NCI-H2107 (cell line): ENCODE data around the gene LCA5L.
"Not testable (repeated sequence)": the region's sequence is repeated elsewhere in the genome, so short reads cannot be mapped to it uniquely, and the experiment has no call there.

ENCODE experiments used
- DNase-seq: peaks from one replicate; lab custom pipeline; 2025; lab: John Stamatoyannopoulos, UW

LCA5L gene

GRCh38 chr21:39451332-39452206 lies 6.0 kb upstream of the LCA5L start, which contains the start of gene SH3BGR:
Gene SH3BGR (plus strand): TSS chr21:39451970. CDS start chr21:39452097, 127 bp downstream.
- DNase-seq = no peak

- DNase-seq = no peak
Measured at GRCh38 chr21:39447264-39447663, 1.7 kb upstream of the LCA5L start.

DNA sequence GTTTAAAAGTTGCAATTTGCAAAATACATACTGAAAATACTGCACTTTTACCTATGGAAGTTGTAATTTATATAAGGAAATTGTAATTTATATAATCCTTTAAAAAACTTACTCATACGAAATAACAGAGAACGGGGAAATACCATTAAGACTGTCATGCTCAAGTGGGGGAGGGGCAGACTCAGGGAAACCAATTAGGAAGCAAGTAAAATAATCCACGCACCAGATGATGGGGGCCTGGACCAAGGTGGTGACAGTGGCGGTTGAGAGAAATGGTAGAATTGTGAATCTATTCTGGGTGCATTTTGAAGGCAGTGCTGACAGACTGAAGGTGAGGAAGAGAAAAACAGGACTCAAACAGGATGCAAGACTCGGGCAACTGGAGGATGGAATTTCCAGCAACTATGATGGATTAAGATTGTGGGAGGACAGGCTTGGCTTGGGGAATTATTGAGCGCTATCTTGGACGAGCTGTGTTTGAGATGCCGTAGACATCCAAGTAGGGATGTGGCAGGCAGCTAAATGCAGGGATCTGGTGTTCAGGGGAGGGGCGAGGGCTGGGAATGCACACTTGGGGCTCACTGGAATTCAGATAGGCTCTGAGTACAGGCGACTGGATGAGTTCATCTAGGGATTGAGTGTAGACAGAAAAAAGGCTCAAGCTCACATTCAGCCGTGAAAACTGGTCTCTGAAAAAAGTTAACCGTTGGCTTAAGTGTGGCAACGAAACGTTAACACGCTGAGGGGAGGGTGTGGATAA lies 977 bp downstream of the LCA5L start:
- DNase-seq = no peak

- no peak for DNase-seq
Measured at GRCh38 chr21:39441502-39442475, 3.8 kb downstream of the LCA5L start.

GRCh38 chr21:39439232-39439631 lies 6.3 kb downstream of the LCA5L start:
- DNase-seq = no peak

- DNase-seq = no peak
Measured at GRCh38 chr21:39434950-39435349, 10.6 kb downstream of the LCA5L start.

DNA sequence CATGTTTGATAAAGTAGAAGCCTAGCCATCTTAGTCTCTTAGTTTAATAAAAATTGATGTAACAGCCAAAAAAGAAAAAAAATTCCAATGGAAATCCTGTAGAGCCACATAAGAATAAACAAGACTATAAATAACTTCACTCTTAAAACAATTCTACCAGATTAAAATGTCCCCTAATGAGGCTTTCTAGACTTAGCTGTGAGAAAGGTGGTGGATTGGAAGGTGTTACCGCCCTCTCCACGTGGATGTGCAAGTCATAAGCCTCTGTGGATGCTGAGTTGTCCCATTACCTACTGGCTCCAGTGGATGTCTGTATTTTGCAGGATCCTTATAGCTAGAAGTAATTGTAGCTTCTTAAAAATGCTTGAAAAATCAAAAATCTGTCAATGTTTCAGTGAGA lies 14.6 kb downstream of the LCA5L start:
- DNase-seq = no peak

DNA sequence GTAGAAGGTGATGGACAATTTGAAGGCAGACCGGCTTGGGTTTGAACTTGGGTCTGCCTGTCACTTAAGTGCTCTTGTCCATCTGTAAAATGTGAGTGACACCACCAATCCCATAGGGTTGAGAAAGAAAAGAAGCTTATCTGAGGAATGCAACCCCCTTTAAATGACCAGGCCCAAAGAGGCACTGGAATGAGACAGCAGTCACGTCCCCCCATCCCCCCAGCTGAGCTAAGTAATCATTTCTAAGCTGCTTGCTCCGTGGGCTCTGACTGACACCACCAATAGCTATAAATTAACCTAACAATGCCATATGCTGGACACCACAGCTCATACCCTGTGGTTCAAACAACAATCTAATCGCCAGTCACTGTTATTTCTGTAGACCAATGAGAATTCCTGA lies 15.1 kb downstream of the LCA5L start:
- DNase-seq = no peak

DNA sequence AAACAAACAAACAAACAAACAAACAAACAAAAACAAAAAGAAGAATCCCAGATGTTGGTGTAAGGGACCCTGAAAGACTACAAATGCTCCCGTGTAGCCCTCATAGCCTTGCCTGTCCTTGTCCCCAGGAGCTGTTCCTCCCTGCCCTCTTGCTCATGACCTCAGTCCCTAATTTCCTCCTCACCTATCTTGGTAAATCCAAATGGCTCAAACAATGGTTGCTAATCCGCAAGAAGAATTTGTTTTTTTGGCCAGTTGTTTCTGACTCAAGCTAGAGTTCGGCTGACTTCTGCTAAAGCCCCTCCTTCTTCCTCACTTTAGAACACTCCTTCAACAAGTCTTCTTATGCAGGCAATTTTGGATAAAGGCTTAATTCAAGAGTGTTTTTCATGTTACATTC lies 15.6 kb downstream of the LCA5L start:
- DNase-seq = no peak

DNA sequence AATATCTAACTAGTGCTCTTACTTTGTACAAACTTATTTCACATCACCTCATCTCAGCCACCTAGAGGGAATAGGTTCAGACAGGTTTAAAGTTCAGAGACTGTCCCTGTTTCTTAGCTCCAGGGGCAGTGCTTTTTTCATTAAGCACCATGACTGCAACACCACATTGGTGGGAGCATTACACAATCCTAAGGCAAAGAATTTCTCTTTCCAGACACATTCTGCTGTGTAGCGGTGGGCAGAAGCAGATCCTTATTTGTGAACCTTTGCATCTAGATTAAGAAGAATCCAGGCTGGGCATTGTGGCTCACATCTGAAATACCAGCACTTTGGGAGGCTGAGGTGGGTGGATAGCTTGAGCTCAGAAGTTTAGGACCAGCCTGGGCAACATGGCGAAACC lies 16.1 kb downstream of the LCA5L start:
- DNase-seq = no peak

DNA sequence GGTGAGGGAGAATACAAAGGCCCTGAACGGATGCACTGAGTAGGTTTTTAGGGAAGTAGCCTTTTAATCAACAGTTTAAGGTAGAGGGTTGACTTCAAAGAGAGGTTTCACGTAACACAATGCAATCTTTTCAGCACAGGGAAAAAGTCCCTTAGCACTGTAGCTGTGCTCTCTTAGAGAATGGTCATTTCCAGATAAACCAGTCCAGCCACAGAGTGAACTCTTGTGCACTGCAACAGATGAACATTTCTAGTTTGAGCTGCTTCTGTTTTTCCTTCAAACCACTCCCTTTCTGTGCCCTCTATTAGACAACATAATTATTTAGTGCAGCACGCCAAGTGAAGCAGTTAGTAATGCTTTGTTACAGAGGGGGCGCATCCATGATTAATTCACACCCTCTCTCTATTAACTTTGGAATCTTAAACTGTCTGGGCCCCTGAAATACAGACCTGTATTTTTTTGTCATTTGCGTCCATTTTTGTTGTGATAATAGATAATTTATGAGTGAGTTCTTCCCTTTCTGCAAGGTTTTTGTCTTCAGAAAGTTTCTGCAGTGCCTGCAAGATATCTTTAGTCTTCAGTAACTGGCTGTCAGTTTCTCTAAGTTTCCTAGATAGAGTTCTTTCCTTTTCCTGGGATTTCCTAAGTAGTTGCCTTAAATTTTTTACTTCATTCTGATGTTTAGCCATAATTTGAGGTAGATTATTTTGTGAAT lies 22.9 kb downstream of the LCA5L start:
- DNase-seq = no peak

DNA sequence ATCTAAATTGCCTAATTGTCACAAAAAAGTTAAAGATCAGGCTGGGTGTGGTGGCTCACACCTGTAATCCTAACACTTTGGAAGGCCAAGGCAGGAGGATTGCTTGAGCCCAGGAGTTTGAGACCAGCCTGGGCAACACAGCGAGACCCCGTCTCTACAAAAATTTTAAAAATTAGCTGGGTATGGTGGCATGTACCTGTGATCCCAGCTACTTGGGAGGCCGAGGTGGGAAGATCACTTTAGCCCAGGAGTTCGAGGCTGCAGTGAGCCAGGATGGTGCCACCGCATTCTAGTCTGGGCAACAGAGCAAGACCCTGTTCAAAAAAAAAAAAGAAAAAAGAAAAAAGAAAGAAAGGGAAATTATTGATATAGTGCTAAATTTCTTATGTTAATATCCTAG lies 26.4 kb downstream of the LCA5L start:
- DNase-seq = not testable (repeated sequence)

DNA sequence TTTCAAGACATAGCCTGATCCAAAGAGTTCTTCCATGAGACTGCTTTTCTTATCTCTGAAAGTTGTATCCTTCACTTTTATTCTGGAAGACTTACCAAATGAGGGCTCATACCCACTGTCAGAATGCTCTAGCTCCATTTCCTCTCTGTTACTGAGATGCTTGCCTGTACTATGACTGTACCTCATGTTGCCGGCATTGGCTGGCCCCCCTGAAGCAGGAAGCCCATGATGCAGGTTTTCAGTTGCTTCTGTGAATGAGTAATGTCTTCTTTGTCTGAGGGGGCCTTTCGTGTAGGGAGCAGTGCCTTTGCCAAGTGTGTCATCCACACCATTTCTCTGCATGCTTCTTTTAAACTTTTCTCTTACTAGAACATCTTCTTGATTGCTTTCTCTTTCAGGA lies 39.5 kb downstream of the LCA5L start:
- DNase-seq = no peak

GRCh38 chr21:39400173-39400572 lies 45.4 kb downstream of the LCA5L start:
- no peak for DNase-seq

GRCh38 chr21:39397646-39398385 lies 47.8 kb downstream of the LCA5L start:
- no peak for DNase-seq

- DNase-seq = no peak
Measured at GRCh38 chr21:39392981-39393380, 52.6 kb downstream of the LCA5L start.

DNA sequence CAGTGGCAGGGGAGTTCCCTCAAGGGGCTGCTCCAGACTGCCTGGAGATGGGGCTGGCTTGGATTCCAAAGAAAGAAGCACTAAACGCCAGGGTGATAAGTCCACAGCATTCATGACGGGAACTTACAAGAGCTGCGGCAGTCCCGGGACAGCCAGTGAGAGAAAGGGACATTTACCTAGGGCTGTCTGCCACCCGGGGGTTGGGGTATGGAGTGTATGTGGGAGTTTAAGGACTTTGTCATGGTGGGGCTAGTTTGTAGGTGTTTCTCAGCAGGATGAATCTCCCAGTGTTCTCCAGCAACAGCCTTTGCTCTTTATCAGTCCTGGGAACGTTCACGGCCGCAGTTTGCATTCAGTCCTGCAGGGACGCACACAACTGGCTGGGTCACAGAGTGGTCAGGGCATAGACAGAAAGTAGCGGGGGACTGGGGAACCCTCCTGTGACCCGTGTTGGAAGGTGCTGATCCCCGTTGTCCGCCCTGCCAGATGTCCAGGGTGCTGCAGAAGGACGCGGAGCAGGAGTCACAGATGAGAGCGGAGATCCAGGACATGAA lies 55.3 kb downstream of the LCA5L start:
- no peak for DNase-seq

DNA sequence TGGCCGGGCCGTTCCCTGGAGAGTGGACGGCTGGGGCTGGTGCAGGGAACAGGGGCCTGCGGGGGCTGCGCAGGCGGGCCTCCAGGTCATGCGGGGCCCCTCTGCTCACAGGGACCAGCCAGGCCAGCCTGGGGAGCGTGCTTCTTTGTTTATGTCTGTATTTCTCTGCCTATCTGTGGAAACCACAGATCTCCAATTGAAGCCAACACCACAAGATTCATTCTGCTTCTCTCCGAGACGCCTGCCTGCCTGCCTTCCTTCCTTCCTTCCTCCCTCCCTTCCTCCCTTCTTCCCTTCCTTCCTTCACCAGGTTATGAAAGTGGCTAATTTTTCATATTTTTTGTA lies 56.8 kb downstream of the LCA5L start:
- DNase-seq = no peak

DNA sequence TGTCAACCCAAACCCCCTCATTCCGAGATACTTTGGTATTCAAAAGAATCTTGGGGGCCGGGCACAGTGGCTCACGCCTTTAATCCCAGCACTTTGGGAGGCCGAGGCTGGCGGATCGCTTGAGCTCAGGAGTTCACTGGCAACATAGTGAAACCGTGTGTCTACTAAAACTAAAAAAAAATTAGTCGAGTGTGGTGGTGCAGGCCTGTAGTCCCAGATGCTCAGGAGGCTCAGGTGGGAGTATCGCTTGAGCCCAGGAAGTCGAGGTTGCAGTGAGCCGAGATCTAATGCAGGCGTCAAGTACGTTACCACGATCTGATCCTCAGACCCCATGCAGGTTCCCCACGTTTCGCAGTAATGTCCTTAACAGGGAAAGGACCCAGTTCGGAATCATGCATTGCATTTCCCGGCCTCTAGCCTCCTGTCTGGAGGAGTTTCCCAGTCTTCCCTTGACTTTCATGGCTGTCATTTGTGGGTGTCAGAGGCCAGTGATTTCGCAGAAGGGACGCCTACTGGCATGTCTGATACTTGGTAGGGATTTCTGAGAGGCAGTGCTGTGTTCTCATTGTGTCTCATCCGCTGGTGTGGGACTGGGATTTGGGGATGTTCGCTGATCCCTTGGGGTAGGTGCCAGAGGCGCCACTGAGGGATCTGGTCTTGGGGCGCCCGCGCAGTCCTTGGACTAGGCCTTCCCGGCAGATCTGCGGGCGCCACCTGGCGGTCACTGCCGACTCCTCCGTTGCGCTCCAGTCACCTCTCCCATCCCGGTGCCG lies 57.4 kb downstream of the LCA5L start:
- DNase-seq = peak; percentile 76
